ENCODE measurements around the gene POLR2E. TPM values are rescaled to one million over a fixed set of nuclear protein-coding genes. Genes with fewer than 3 reads are reported as not detected.

The POLR2E gene
- total and polyA plus RNA-seq, 2 experiments from 2014 or later, result 257 to 286 TPM

DNA sequence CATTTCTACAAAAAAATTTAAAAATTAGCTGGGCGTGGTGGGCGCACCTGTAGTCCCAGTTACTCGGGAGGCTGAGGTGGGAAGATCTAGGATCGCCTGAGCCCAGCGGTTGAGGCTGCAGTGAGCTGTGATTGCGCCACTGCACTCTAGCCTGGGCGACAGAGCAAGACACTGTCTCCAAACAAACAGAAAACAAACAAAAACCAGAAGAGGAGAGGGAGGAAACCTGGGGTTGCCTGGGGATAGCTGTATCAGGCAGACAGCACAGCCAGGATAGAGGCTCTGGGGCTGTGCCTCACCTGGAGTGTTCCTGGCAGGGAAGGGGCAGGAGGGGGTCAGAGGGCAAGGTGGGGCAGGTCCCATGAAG lies 2.6 kb upstream of the POLR2E start:
- no peak overlapping the region for H2AFZ ChIP-seq
- DNase-seq (ENCODE audit: low spot score), result no peak
- TF ChIP-seq REST (IDR thresholded peaks at IDR 0.05; ENCODE audit: unreplicated experiment) (no peak), ETS1 (IDR thresholded peaks at IDR 0.05) (no peak), POLR2AphosphoS5 (IDR thresholded peaks at IDR 0.05; ENCODE audit: low read depth) (no peak), EZH2 (IDR thresholded peaks at IDR 0.05; ENCODE audit: low read depth, unreplicated experiment) (no peak), ZNF114 (CRISPR knock-in tag; IDR thresholded peaks at IDR 0.05) (no peak), EZH2phosphoT487 (IDR thresholded peaks at IDR 0.05; ENCODE audit: unreplicated experiment) (no peak)
- TF ChIP-seq, protein P1, sequence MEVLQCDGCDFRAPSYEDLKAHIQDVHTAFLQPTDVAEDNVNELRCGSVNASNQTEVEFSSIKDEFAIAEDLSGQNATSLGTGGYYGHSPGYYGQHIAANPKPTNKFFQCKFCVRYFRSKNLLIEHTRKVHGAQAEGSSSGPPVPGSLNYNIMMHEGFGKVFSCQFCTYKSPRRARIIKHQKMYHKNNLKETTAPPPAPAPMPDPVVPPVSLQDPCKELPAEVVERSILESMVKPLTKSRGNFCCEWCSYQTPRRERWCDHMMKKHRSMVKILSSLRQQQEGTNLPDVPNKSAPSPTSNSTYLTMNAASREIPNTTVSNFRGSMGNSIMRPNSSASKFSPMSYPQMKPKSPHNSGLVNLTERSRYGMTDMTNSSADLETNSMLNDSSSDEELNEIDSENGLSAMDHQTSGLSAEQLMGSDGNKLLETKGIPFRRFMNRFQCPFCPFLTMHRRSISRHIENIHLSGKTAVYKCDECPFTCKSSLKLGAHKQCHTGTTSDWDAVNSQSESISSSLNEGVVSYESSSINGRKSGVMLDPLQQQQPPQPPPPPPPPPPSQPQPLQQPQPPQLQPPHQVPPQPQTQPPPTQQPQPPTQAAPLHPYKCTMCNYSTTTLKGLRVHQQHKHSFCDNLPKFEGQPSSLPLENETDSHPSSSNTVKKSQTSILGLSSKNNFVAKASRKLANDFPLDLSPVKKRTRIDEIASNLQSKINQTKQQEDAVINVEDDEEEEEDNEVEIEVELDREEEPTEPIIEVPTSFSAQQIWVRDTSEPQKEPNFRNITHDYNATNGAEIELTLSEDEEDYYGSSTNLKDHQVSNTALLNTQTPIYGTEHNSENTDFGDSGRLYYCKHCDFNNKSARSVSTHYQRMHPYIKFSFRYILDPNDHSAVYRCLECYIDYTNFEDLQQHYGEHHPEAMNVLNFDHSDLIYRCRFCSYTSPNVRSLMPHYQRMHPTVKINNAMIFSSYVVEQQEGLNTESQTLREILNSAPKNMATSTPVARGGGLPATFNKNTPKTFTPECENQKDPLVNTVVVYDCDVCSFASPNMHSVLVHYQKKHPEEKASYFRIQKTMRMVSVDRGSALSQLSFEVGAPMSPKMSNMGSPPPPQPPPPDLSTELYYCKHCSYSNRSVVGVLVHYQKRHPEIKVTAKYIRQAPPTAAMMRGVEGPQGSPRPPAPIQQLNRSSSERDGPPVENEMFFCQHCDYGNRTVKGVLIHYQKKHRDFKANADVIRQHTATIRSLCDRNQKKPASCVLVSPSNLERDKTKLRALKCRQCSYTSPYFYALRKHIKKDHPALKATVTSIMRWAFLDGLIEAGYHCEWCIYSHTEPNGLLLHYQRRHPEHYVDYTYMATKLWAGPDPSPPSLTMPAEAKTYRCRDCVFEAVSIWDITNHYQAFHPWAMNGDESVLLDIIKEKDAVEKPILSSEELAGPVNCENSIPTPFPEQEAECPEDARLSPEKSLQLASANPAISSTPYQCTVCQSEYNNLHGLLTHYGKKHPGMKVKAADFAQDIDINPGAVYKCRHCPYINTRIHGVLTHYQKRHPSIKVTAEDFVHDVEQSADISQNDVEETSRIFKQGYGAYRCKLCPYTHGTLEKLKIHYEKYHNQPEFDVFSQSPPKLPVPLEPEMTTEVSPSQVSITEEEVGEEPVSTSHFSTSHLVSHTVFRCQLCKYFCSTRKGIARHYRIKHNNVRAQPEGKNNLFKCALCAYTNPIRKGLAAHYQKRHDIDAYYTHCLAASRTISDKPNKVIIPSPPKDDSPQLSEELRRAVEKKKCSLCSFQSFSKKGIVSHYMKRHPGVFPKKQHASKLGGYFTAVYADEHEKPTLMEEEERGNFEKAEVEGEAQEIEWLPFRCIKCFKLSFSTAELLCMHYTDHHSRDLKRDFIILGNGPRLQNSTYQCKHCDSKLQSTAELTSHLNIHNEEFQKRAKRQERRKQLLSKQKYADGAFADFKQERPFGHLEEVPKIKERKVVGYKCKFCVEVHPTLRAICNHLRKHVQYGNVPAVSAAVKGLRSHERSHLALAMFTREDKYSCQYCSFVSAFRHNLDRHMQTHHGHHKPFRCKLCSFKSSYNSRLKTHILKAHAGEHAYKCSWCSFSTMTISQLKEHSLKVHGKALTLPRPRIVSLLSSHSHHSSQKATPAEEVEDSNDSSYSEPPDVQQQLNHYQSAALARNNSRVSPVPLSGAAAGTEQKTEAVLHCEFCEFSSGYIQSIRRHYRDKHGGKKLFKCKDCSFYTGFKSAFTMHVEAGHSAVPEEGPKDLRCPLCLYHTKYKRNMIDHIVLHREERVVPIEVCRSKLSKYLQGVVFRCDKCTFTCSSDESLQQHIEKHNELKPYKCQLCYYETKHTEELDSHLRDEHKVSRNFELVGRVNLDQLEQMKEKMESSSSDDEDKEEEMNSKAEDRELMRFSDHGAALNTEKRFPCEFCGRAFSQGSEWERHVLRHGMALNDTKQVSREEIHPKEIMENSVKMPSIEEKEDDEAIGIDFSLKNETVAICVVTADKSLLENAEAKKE (CRISPR knock-in tag; IDR thresholded peaks at IDR 0.05), result no peak
- no peaks in the 10 kb centered on the region for H3K27me3 ChIP-seq (ENCODE audit: insufficient read depth)
- Mint-ChIP-seq H3K4me3 (no peak overlapping the region; the same call in 2 of the 3 replicates), H3K9me3 (no peaks in the 10 kb centered on the region), H3K36me3 (ENCODE audit: low read depth) (peaks cover 9% of the 10 kb centered on the region), H3K4me1 (peaks cover 14% of the 10 kb centered on the region), H3K27ac (no peak overlapping the region), H3K27me3 (ENCODE audit: insufficient read depth, low read depth, poor library complexity) (peaks cover 26% of the 10 kb centered on the region)
- no peaks in the 10 kb centered on the region for H3K9me2 ChIP-seq (ENCODE audit: insufficient read depth)
- no peak overlapping the region for H3K27ac ChIP-seq (ENCODE audit: low read depth)
- no peaks in the 10 kb centered on the region for H3K36me3 ChIP-seq (ENCODE audit: insufficient read depth)
- H3F3A ChIP-seq (replicated peaks; ENCODE audit: low read depth), result peaks cover 22% of the 10 kb centered on the region
- peaks cover 10% of the 10 kb centered on the region for H3K4me1 ChIP-seq (ENCODE audit: insufficient read depth)
- no peak overlapping the region for H3K4me2 ChIP-seq
- H3K4me3 ChIP-seq, result no peak overlapping the region
- H4K20me1 ChIP-seq (replicated peaks; ENCODE audit: insufficient read depth), result peaks cover 10% of the 10 kb centered on the region
- no peak for ATAC-seq
- peaks cover 23% of the 10 kb centered on the region for H3K79me2 ChIP-seq (replicated peaks; ENCODE audit: insufficient read depth)
